CD4-positive, alpha-beta memory T cell (primary cell): Measurements from ENCODE around the gene NAA20. TPM values are rescaled to one million over a fixed set of nuclear protein-coding genes. Genes with fewer than 3 reads are reported as not detected.

Experiments used
- CTCF ChIA-PET: fragments of 350-600 bp; sonication (Branson Sonifier 250); formaldehyde crosslinking; loops from one replicate; lab custom pipeline; 2021; ENCODE audit warnings: inconsistent platforms; ENCODE audit not compliant: partially characterized antibody; lab: Charles Lee
- POLR2A ChIA-PET: fragments of 350-600 bp; sonication (Branson Sonifier 250); formaldehyde crosslinking; loops from one replicate; lab custom pipeline; 2021; ENCODE audit not compliant: partially characterized antibody; lab: Charles Lee
- DNase-seq, 5 donors: peaks; one replicate each; pipeline versions ENCODE4 v3.0.0 to v3.0.0-alpha.2; 2020 to 2022; ENCODE audit warnings: mixed read lengths in 1 of 5
- H3K27ac ChIP-seq: one replicate; pipeline ENCODE4 v1.7.0; 2013; ENCODE audit warnings: low read depth, low read length
- H3K27me3 ChIP-seq: 2 replicates; pipeline ENCODE4 v1.7.0; 2013; ENCODE audit warnings: mild to moderate bottlenecking, low read length, moderate library complexity; ENCODE audit not compliant: insufficient read depth
- H3K36me3 ChIP-seq: 2 replicates; pipeline ENCODE4 v1.7.0; 2013; ENCODE audit warnings: mild to moderate bottlenecking, low read length, moderate library complexity; ENCODE audit not compliant: insufficient read depth
- H3K4me1 ChIP-seq: 2 replicates; pipeline ENCODE4 v1.7.0; 2013; ENCODE audit warnings: mild to moderate bottlenecking, low read length, moderate library complexity; ENCODE audit not compliant: insufficient read depth
- H3K4me3 ChIP-seq, 2 donors: one replicate each; pipeline ENCODE4 v1.7.0; 2013; ENCODE audit warnings: low read length in 2 of 2, mild to moderate bottlenecking in 1 of 2
- H3K9me3 ChIP-seq, 2 donors: one replicate each; pipeline ENCODE4 v1.7.0; 2013; ENCODE audit warnings: low read length in 2 of 2, control low read depth in 1 of 2; ENCODE audit not compliant: control insufficient read depth in 1 of 2
- H3K27ac Mint-ChIP-seq, 7 donors: one replicate each; pipeline ENCODE4 v1.8.0; 2020 to 2021; ENCODE audit warnings: mixed read lengths in 7 of 7, mild to moderate bottlenecking in 6 of 7, inconsistent platforms in 3 of 7, moderate library complexity in 3 of 7
- H3K27me3 Mint-ChIP-seq, 2 donors: one replicate each; pipeline ENCODE4 v1.8.0; 2020 to 2021; ENCODE audit warnings: mixed read lengths in 2 of 2
- H3K36me3 Mint-ChIP-seq, 2 donors: one replicate each; pipeline ENCODE4 v1.8.0; 2020 to 2021; ENCODE audit warnings: mixed read lengths in 2 of 2, inconsistent platforms in 1 of 2, mild to moderate bottlenecking in 1 of 2
- H3K4me1 Mint-ChIP-seq, 4 donors: one replicate each; pipeline ENCODE4 v1.8.0; 2020 to 2021; ENCODE audit warnings: mixed read lengths in 4 of 4, mild to moderate bottlenecking in 1 of 4
- H3K4me3 Mint-ChIP-seq, 8 donors: one replicate each; pipeline ENCODE4 v1.8.0; 2020 to 2021; ENCODE audit warnings: mixed read lengths in 8 of 8, mild to moderate bottlenecking in 7 of 8, moderate library complexity in 6 of 8, inconsistent platforms in 3 of 8
- H3K9me3 Mint-ChIP-seq, 8 donors: one replicate each; pipeline ENCODE4 v1.8.0; 2020 to 2021; ENCODE audit warnings: mixed read lengths in 8 of 8, mild to moderate bottlenecking in 5 of 8, inconsistent platforms in 3 of 8, moderate library complexity in 1 of 8
- intact Hi-C: fragments of 100-400 bp; cut with micrococcal nuclease; formaldehyde crosslinking; loops from one replicate; pipeline ENCODE4 v1.15.1; 2023
- polyA plus RNA-seq, 2 donors: library from polyadenylated mRNA; unstranded; fragments of 300-500 nt; fragmentation: Illumina TruSeq; gene quantifications; one replicate each; pipeline ENCODE4 v1.2.3, GENCODE V29; 2021
- total RNA-seq, 2 experiments: library from RNA; stranded (reverse); gene quantifications; one replicate each; pipeline ENCODE4 v1.2.3, GENCODE V29; 2021

Gene NAA20
- total and polyA plus RNA-seq, 4 experiments from 2014 or later, result 32.5 to 116 (median 56.7) TPM

- H3K4me3 ChIP-seq, result no peak overlapping the region
- Mint-ChIP-seq H3K36me3 (no peaks in the 10 kb centered on the region), H3K27me3 (peaks cover 28 to 31% of the 10 kb centered on the region in 2 donors), H3K4me3 (no peak overlapping the region), H3K4me1 (peaks cover 6 to 16% (median 9%) of the 10 kb centered on the region in 4 donors), H3K27ac (no peak overlapping the region), H3K9me3 (no peaks in the 10 kb centered on the region)
- no peaks in the 10 kb centered on the region for H3K36me3 ChIP-seq
- no peak for DNase-seq
- H3K9me3 ChIP-seq, result no peaks in the 10 kb centered on the region
- intact Hi-C loops, result no loop called here
- ChIA-PET CTCF (interaction anchor here (2.1 kb wide), 1 partner anchor 11 kb away, joined by 7 read pairs; no protein-coding TSS in a partner anchor), POLR2A (interaction anchor here (0.6 kb wide), 1 partner anchor 68 kb away, joined by 3 read pairs; no protein-coding TSS in a partner anchor)
- no peaks in the 10 kb centered on the region for H3K27me3 ChIP-seq
- H3K27ac ChIP-seq, result no peak overlapping the region
- H3K4me1 ChIP-seq, result peaks cover 12% of the 10 kb centered on the region
Measured at GRCh38 chr20:20005342-20005741, 11.8 kb upstream of the NAA20 start.

- H3K27ac ChIP-seq, result no peak overlapping the region
- POLR2A ChIA-PET, result no interaction called here
- Mint-ChIP-seq H3K36me3 (no peaks in the 10 kb centered on the region), H3K27ac (no peak overlapping the region), H3K4me1 (peaks cover 0 to 5% (median 3%) of the 10 kb centered on the region in 4 donors), H3K27me3 (peaks cover 6 to 14% of the 10 kb centered on the region in 2 donors), H3K9me3 (no peaks in the 10 kb centered on the region), H3K4me3 (peak overlapping the region in 2 of 8 donors; percentile 3 to 51)
- H3K4me1 ChIP-seq, result peaks cover 4% of the 10 kb centered on the region
- CTCF ChIA-PET, result no interaction called here
- H3K9me3 ChIP-seq, result no peaks in the 10 kb centered on the region
- no peaks in the 10 kb centered on the region for H3K27me3 ChIP-seq
- no peak overlapping the region for H3K4me3 ChIP-seq
- no peaks in the 10 kb centered on the region for H3K36me3 ChIP-seq
- DNase-seq, result no peak
- intact Hi-C loops, result loop anchor here (10.0 kb wide), 1 partner anchor 705 kb away; the partner anchor contains the start of gene RALGAPA2
Measured at GRCh38 chr20:20009784-20010253, 7.3 kb upstream of the NAA20 start.

GRCh38 chr20:20010639-20011500 lies 6.3 kb upstream of the NAA20 start:
- Mint-ChIP-seq H3K27me3 (peaks cover 6 to 11% of the 10 kb centered on the region in 2 donors), H3K9me3 (no peaks in the 10 kb centered on the region), H3K4me3 (no peak overlapping the region), H3K27ac (no peak overlapping the region), H3K36me3 (no peaks in the 10 kb centered on the region), H3K4me1 (peaks cover 0 to 7% (median 4%) of the 10 kb centered on the region in 4 donors)
- Histone ChIP-seq H3K27ac (no peak overlapping the region), H3K36me3 (no peaks in the 10 kb centered on the region), H3K4me1 (peaks cover 4% of the 10 kb centered on the region), H3K4me3 (no peak overlapping the region), H3K9me3 (no peaks in the 10 kb centered on the region), H3K27me3 (no peaks in the 10 kb centered on the region)
- ChIA-PET CTCF (no interaction called here), POLR2A (no interaction called here)
- intact Hi-C loops, result loop anchor here (10.0 kb wide), 1 partner anchor 704 kb away; the partner anchor contains the start of gene RALGAPA2
- no peak for DNase-seq

- Histone ChIP-seq H3K4me3 (no peak overlapping the region), H3K27ac (no peak overlapping the region), H3K9me3 (no peaks in the 10 kb centered on the region), H3K27me3 (no peaks in the 10 kb centered on the region), H3K36me3 (no peaks in the 10 kb centered on the region), H3K4me1 (peaks cover 12% of the 10 kb centered on the region)
- DNase-seq, result no peak
- Mint-ChIP-seq H3K4me1 (peaks cover 4 to 13% (median 10%) of the 10 kb centered on the region in 4 donors), H3K36me3 (peaks cover 0 to 5% of the 10 kb centered on the region in 2 donors), H3K4me3 (no peak overlapping the region), H3K27me3 (peaks cover 4 to 7% of the 10 kb centered on the region in 2 donors), H3K27ac (no peak overlapping the region), H3K9me3 (no peaks in the 10 kb centered on the region)
- CTCF ChIA-PET, result no interaction called here
- intact Hi-C loops, result loop anchor here (10.0 kb wide), 1 partner anchor 702 kb away; the partner anchor contains the start of gene RALGAPA2
- POLR2A ChIA-PET, result no interaction called here
Measured at GRCh38 chr20:20012541-20012940, 4.6 kb upstream of the NAA20 start.

- no peaks in the 10 kb centered on the region for H3K27me3 ChIP-seq
- no peaks in the 10 kb centered on the region for H3K9me3 Mint-ChIP-seq
- H3K4me1 ChIP-seq, result peaks cover 30% of the 10 kb centered on the region
- intact Hi-C loops, result loop anchor here (5.0 to 10.0 kb wide), 2 partner anchors 700 to 1427 kb away; partner anchors contain the start of genes DTD1 and RALGAPA2
- no peaks in the 10 kb centered on the region for H3K36me3 ChIP-seq
- POLR2A ChIA-PET, result interaction anchor here (7.4 kb wide), 1 partner anchor 37 kb away, joined by 84 read pairs; the partner anchor contains the start of genes CFAP61 and CRNKL1
- H3K4me3 ChIP-seq, result no peak overlapping the region
- peak in 1 of 5 donors; percentile 18 for DNase-seq
- H3K27ac ChIP-seq, result no peak overlapping the region
- H3K27me3 Mint-ChIP-seq, result peaks cover 1 to 4% of the 10 kb centered on the region in 2 donors
- CTCF ChIA-PET, result no interaction called here
- H3K9me3 ChIP-seq, result no peaks in the 10 kb centered on the region
- peak overlapping the region in 4 of 8 donors; percentile 16 to 35 (median 32) for H3K4me3 Mint-ChIP-seq
- peaks cover 0 to 11% of the 10 kb centered on the region in 2 donors for H3K36me3 Mint-ChIP-seq
- H3K4me1 Mint-ChIP-seq, result peaks cover 17 to 34% (median 28%) of the 10 kb centered on the region in 4 donors
- H3K27ac Mint-ChIP-seq, result peak overlapping the region in 4 of 7 donors; percentile 38 to 80 (median 65)
Measured at GRCh38 chr20:20014659-20015058, 2.5 kb upstream of the NAA20 start.

GRCh38 chr20:20017844-20018185 lies 653 bp downstream of the NAA20 start:
- intact Hi-C loops, result loop anchor here (1.0 to 10.0 kb wide), 3 partner anchors 34 to 1431 kb away; partner anchors contain the start of genes CFAP61, CRNKL1, DTD1 and RALGAPA2
- H3K27me3 ChIP-seq, result no peaks in the 10 kb centered on the region
- H3K4me3 ChIP-seq, result peak overlapping the region; percentile 61 to 70
- H3K9me3 ChIP-seq, result no peaks in the 10 kb centered on the region
- H3K4me3 Mint-ChIP-seq, result peak overlapping the region; percentile 84 to 94 (median 89)
- no peaks in the 10 kb centered on the region for H3K27me3 Mint-ChIP-seq
- H3K4me1 Mint-ChIP-seq, result peaks cover 35 to 58% (median 47%) of the 10 kb centered on the region in 4 donors
- peaks cover 7 to 20% of the 10 kb centered on the region in 2 donors for H3K36me3 Mint-ChIP-seq
- peaks cover 54% of the 10 kb centered on the region for H3K4me1 ChIP-seq
- no peaks in the 10 kb centered on the region for H3K36me3 ChIP-seq
- CTCF ChIA-PET, result interaction anchor here (1.2 to 3.1 kb wide), 3 partner anchors 9 to 34 kb away, joined by 3 to 40 read pairs (median 6); partner anchors contain the start of genes CFAP61 and CRNKL1
- no peaks in the 10 kb centered on the region for H3K9me3 Mint-ChIP-seq
- POLR2A ChIA-PET, result interaction anchor here (0.7 to 7.4 kb wide), 4 partner anchors 10 to 1085 kb away, joined by 3 to 84 read pairs (median 4); partner anchors contain the start of genes CFAP61 and CRNKL1
- H3K27ac ChIP-seq, result peak overlapping the region; percentile 85
- DNase-seq, result peak in 3 of 5 donors; percentile 7 to 18 (median 10)
- peak overlapping the region; percentile 38 to 92 (median 88) for H3K27ac Mint-ChIP-seq
